Measurements from ENCODE around the gene ENPEP.

The ENPEP gene

GRCh38 chr4:110610940-110611831 lies 135.2 kb downstream of the ENPEP start:
- DNase-seq, result no peak

GRCh38 chr4:110611968-110612447 lies 136.1 kb downstream of the ENPEP start:
- no peak for DNase-seq

GRCh38 chr4:110612631-110613269 lies 136.8 kb downstream of the ENPEP start:
- DNase-seq, result no peak

GRCh38 chr4:110613745-110614144 lies 137.8 kb downstream of the ENPEP start:
- DNase-seq, result no peak

GRCh38 chr4:110614173-110614963 lies 138.4 kb downstream of the ENPEP start:
- DNase-seq, result no peak

All from activated effector memory CD4-positive, alpha-beta T cell treated with anti-CD3 and anti-CD28 coated beads, Interleukin-2, amount 50 U/mL, for 16 hours (primary cell).